Measurements from ENCODE around the gene MYO1D. TPM values are rescaled to one million over a fixed set of nuclear protein-coding genes. Genes with fewer than 3 reads are reported as not detected.

The MYO1D gene
- total RNA-seq, 1 experiment from 2014 or later: 35.7 TPM

- RAD21 ChIA-PET (ENCODE audit: low non-redundant PET in 1 of 2, low total read pairs in 2 of 2, uncharacterized antibody in 2 of 2, unreplicated experiment in 2 of 2): no interaction called here
- H3K27ac ChIP-seq (ENCODE audit: low read depth, low read length): no peak overlapping the region
Observed at GRCh38 chr17:32636598-32637218, 240.2 kb downstream of the MYO1D start.

GRCh38 chr17:32634167-32634566 lies 242.8 kb downstream of the MYO1D start:
- ChIA-PET POLR2A (no interaction called here), RAD21 (ENCODE audit: low non-redundant PET in 1 of 2, low total read pairs in 2 of 2, uncharacterized antibody in 2 of 2, unreplicated experiment in 2 of 2) (no interaction called here), CTCF (no interaction called here)
- no peak overlapping the region for H3K4me3 ChIP-seq (replicated peaks in 1 of 2; ENCODE audit: low read depth in 1 of 2, low read length in 2 of 2)
- intact Hi-C loops (cut with micrococcal nuclease): no loop called here
- H2AFZ ChIP-seq (ENCODE audit: low read depth, low read length, poor library complexity, severe bottlenecking): no peak overlapping the region
- ATAC-seq: no peak
- no peaks in the 10 kb centered on the region for H3K79me2 ChIP-seq (ENCODE audit: insufficient read depth, low read length)
- H3K36me3 ChIP-seq (ENCODE audit: control insufficient read depth in 1 of 2, insufficient read depth in 2 of 2, low read length in 2 of 2): no peaks in the 10 kb centered on the region
- BruUV-seq (replicated peaks): no TSS peak
- no peak for TF ChIP-seq EGR1 (IDR thresholded peaks at IDR 0.05; ENCODE audit: low read depth)
- no peak for TF ChIP-seq REST (IDR thresholded peaks at IDR 0.05; ENCODE audit: low read depth)
- TF ChIP-seq ZNF274 (IDR thresholded peaks at IDR 0.05; ENCODE audit: low read depth, low read length): no peak
- no peak for TF ChIP-seq CTCF (IDR thresholded peaks at IDR 0.05 in 2 of 3, conservative IDR thresholded peaks at IDR 0.05 in 1 of 3; ENCODE audit: borderline replicate concordance in 1 of 3, insufficient read depth in 1 of 3, low read depth in 2 of 3, low read length in 2 of 3)
- TF ChIP-seq YY1 (IDR thresholded peaks at IDR 0.05; ENCODE audit: extremely low read depth, insufficient replicate concordance, low read depth, low read length): no peak
- no peak for TF ChIP-seq EZH2 (IDR thresholded peaks at IDR 0.05)
- H3K9me3 ChIP-seq (ENCODE audit: control insufficient read depth in 1 of 2, insufficient read depth in 1 of 2, low read depth in 1 of 2, low read length in 2 of 2): no peaks in the 10 kb centered on the region
- no peak for DNase-seq (ENCODE audit: low read depth, low spot score)
- no peaks in the 10 kb centered on the region for H4K20me1 ChIP-seq (ENCODE audit: insufficient read depth)
- no peak overlapping the region for H3K27ac ChIP-seq (ENCODE audit: low read depth, low read length)
- H3K4me1 ChIP-seq (ENCODE audit: control insufficient read depth in 1 of 2, insufficient read depth in 2 of 2, low read length in 2 of 2): no peaks in the 10 kb centered on the region
- H3K27me3 ChIP-seq (ENCODE audit: insufficient read depth, low read length): no peaks in the 10 kb centered on the region
- H3K4me2 ChIP-seq (ENCODE audit: low read length): no peak overlapping the region
- no peaks in the 10 kb centered on the region for H3K9me2 ChIP-seq (ENCODE audit: insufficient read depth)
- H3K9ac ChIP-seq (ENCODE audit: low read length): no peak overlapping the region

More at GRCh38 chr17:32636598-32637218, 240.2 kb downstream of the MYO1D start:
- Histone ChIP-seq H3K9me3 (ENCODE audit: control insufficient read depth in 1 of 2, insufficient read depth in 1 of 2, low read depth in 1 of 2, low read length in 2 of 2) (no peaks in the 10 kb centered on the region), H3K4me1 (ENCODE audit: control insufficient read depth in 1 of 2, insufficient read depth in 2 of 2, low read length in 2 of 2) (no peaks in the 10 kb centered on the region), H3K36me3 (ENCODE audit: control insufficient read depth in 1 of 2, insufficient read depth in 2 of 2, low read length in 2 of 2) (no peaks in the 10 kb centered on the region), H3K9ac (ENCODE audit: low read length) (no peak overlapping the region), H3K4me2 (ENCODE audit: low read length) (no peak overlapping the region), H3K27me3 (ENCODE audit: insufficient read depth, low read length) (no peaks in the 10 kb centered on the region), H3K4me3 (replicated peaks in 1 of 2; ENCODE audit: low read depth in 1 of 2, low read length in 2 of 2) (no peak overlapping the region), H2AFZ (ENCODE audit: low read depth, low read length, poor library complexity, severe bottlenecking) (no peak overlapping the region), H4K20me1 (ENCODE audit: insufficient read depth) (no peaks in the 10 kb centered on the region), H3K79me2 (ENCODE audit: insufficient read depth, low read length) (no peaks in the 10 kb centered on the region), H3K9me2 (ENCODE audit: insufficient read depth) (no peaks in the 10 kb centered on the region)
- CTCF ChIA-PET: no interaction called here
- intact Hi-C loops (cut with micrococcal nuclease): no loop called here
- BruUV-seq (replicated peaks): no TSS peak
- no peak for TF ChIP-seq SP1 (IDR thresholded peaks at IDR 0.05; ENCODE audit: low read depth)
- no peak for TF ChIP-seq CTCF (IDR thresholded peaks at IDR 0.05 in 2 of 3, conservative IDR thresholded peaks at IDR 0.05 in 1 of 3; ENCODE audit: borderline replicate concordance in 1 of 3, insufficient read depth in 1 of 3, low read depth in 2 of 3, low read length in 2 of 3)
- DNase-seq (ENCODE audit: low read depth, low spot score) (no peak), ATAC-seq (no peak)
- POLR2A ChIA-PET: no interaction called here

All from HCT116 (cell line).